Suppressor macrophage (primary cell): ENCODE data around the gene HTN1.
"Not testable (repeated sequence)": the region's sequence is repeated elsewhere in the genome, so short reads cannot be mapped to it uniquely, and the experiment has no call there.

Source experiments
- DNase-seq, 4 experiments: peaks; one replicate each; pipeline ENCODE4 v3.0.0-alpha.2; 2020 to 2022
- total RNA-seq, 17 experiments: gene quantifications; one replicate each; lab custom pipeline; 2026; ENCODE audit warnings: mixed read lengths in 6 of 17, inconsistent platforms in 3 of 17; lab: John Stamatoyannopoulos, UW

Gene HTN1
- total RNA-seq = 0 to 0.99 (median 0) reads per million in 17 experiments

- not testable (repeated sequence) for DNase-seq
Observed at GRCh38 chr4:70050138-70050537, at the start of gene HTN1. HTN1 (plus strand) TSS chr4:70050438; CDS start chr4:70053077, 2,639 bp downstream.

GRCh38 chr4:70000711-70001110, 49.5 kb upstream of the HTN1 start:
- DNase-seq = no peak

DNA sequence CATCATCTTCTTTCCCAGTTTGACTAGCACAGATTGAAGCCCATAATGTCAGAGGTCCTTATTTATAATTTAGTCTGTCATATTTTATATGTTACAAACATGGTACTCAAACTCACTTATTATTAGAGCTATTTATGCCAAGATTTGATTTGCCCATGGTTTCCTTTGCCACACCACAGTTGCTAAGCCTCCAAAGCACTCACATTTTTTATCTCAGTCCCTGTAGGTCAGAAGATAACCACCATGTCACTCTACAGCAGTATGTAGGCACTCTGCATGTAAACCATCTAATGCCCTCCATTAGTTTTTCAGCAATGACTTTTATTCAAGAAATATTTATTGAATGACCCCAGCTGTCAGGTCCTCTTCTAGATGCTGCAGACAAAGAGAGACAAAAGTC, 47.7 kb upstream of the HTN1 start:
- DNase-seq = no peak

DNA sequence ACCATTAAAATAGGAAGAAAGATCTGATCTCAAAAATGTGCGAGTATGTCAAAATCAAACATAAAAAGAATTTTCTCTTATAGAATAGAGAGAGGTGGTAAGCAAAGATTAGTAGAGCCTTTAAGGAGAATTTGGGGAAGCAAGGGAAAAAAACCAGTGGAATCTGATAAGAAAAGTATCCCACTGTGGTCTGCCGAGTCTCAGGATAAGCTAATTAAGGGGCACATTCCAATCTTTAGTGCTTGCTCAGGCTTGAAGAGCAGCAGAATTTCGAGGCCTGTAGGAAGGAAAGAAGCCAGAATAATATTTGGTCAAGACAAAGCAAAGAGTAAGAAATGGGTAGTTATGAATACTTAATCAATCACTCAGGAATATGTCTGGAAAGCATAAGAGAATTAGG, 41.5 kb upstream of the HTN1 start:
- no peak for DNase-seq

DNA sequence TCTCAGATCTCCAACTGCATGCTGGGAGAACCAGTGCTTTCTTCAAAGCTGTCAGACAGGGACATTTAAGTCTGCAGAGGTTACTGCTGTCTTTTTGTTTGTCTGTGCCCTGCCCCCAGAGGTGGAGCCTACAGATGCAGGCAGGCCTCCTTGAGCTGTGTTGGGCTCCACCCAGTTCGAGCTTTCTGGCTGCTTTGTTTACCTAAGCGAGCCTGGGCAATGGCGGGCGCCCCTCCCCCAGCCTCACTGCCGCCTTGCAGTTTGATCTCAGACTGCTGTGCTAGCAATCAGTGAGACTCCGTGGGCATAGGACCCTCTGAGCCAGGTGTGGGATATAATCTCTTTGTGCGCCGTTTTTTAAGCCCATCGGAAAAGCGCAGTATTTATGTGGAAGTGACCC, 31.2 kb upstream of the HTN1 start:
- not testable (repeated sequence) for DNase-seq

- DNase-seq = no peak
Observed at GRCh38 chr4:70023218-70023617, 27.0 kb upstream of the HTN1 start.

GRCh38 chr4:70027011-70027410, 23.2 kb upstream of the HTN1 start:
- DNase-seq = no peak

DNA sequence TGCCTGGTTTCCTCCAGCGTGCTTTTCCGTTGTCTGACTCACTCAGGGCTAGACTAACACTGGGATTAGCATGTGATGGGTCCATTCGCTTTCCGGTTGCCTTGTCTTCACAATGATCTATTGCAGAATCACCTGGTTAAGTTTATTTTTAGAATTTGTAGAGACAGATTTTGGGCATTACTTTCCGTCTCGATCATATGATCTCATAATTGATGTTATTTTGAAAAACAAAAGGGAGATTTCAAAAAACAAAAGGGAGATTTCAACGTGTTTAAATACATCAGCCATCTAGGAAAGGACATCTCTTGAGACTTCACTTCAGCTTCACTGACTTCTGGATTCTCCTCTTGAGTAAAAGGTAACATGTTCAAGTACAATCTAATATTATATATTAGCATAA, 22.1 kb upstream of the HTN1 start, which contains the start of gene HTN3:
Gene HTN3, plus strand, starts transcription at position 301 of the 400 bp plus-strand sequence. CDS start 2,282 bp downstream, outside the sequence.
- DNase-seq = not testable (repeated sequence)

DNA sequence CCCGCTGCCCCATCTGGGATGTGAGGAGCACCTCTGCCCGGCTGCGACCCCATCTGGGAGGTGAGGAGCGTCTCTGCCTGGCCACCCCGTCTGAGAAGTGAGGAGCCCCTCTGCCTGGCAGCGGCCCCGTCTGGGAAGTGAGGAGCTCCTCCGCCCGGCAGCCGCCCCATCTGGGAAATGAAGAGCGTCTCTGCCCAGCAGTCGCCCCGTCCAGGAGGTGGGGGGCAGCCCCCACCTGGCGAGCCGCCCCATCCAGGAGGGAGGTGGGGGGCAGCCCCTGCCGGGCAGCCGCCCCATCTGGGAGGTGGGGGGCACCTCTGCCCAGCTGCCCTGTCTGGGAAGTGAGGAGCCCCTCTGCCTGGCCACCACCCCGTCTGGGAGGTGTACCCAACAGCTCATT, 12.7 kb upstream of the HTN1 start:
- DNase-seq = not testable (repeated sequence)

DNA sequence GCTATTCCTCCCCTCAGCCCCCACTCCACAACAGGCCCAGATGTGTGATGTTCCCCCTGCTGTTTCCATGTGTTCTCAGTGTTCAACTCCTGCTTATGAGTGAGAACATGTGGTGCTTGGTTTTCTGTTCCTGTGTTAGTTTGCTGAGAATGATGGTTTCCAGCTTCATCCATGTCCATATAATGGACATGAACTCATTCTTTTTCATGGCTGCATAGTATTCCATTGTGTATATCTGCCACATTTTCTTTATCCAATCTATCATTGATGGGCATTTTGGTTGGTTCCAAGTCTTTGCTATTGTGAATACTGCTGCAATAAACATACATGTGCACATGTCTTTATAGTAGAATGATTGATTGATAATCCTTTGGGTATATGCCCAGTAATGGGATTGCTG, 10.3 kb upstream of the HTN1 start:
- not testable (repeated sequence) for DNase-seq

DNA sequence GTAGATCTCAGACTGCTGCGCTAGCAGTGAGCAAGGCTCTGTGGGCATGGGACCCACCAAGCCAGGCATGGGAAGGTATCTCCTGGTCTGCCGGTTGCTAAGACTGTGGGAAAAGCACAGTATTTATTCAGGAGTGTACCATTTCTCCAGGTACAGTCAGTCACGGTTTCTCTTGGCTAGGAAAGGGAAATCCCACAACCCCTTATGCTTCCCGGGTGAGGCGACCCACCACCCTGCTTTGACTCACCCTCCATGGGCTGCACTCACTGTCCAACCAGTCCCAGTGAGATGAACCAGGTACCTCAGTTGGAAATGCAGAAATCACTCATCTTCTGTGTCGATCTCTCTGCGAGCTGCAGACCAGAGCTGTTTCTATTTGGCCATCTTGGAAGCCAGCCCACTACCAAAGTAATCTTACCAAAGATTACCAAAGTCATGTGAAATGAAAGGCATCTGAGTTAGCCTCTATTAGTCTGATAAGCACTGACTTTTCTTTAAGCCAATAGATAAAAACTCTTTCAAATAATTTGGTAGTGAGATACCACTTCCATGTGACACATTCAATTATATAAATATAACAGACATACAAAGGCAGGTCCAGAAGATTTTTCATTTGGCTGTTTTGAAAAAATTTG, 8.5 kb upstream of the HTN1 start:
- no peak for DNase-seq

DNA sequence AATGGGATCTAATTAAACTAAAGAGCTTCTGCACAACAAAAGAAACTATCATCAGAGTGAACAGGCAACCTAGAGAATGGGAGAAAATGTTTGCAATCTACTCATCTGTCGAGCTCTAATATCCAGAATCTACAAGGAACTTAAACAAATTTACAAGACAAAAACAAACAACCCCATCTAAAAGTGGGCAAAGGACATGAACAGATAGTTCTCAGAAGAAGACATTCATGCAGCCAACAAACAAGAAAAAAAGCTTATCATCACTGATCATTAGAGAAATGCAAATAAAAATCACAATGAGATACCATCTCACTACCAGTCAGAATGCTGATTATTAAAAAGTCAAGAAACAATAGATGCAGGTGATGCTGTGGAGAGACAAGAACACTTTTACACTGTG, 6.3 kb downstream of the HTN1 start:
- not testable (repeated sequence) for DNase-seq

DNA sequence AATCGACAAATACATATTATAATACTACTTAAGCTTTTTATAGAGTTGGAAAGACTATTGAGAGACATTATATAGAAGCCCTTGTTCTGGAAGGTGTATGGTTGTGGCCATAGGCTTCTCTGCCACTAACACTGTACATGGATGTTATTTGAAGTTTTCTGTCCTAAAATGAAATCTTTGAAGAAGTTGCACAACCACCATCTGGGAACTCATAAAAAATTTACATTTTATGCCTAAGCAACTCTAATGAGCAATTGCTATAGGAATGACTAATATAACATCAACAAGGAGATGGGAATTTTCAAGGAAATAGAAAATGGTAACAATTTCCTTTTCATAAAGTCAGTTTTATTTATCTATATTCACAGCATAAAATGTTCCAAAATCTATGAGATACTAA, 7.4 kb downstream of the HTN1 start:
- DNase-seq = no peak

DNA sequence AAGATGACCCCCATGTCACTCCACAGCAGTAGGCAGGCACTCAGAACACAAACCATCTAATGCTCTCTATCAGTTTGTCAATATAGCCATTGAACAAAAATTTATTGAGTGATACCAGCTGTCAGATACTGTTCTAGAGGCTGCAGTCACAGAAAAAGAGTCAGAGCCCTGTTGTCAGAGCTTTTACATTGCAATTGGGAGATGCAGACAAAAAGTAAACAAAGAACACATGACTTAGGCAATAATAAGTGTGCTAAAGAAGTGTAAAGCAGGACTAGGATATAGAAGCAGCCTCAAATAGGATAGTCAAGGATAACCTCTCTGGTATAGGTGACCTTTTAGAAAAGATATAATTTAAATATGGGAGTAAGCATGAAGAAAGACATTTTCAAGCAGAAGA, 8.9 kb downstream of the HTN1 start:
- no peak for DNase-seq

GRCh38 chr4:70062000-70062399, 11.8 kb downstream of the HTN1 start:
- no peak for DNase-seq

DNA sequence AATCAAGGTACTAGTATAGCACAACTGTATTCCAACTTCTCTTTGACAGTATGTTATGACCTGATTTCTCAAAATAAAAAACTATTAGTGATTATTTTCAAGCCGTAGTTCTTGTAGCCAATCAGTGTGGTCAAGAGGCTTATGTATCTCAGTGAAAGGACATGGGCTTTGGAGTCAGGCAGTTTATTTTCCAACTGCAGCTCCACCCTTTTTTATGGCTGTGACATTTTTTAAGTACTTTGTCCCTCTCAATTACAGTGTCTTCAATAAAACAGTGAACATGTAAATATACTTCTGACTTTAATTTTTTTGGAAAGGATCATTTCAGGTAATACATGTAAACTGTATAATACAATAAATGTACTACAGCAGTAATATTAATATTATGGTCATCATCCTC, 30.0 kb downstream of the HTN1 start:
- DNase-seq = no peak

DNA sequence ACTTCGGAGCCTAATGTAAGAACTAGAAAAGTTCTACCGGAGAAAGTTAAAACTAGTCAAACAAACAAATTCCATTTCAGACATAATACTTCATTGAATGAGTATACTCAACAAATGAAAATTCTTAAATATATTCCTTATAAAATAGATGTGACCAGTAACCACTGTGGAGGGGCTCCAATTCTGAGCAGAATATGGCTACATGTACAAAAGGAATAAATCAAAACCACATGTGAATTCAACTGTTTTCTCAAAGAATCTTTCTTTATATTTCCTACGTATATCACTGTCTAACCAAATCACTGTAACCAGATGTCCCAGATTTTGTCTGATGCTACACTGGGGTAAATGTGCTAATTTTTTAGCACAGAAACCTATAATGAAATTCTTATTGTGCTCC, 49.0 kb downstream of the HTN1 start:
- DNase-seq = no peak
